ENCODE data around the gene LCN6. TPM values are rescaled to one million over a fixed set of nuclear protein-coding genes. Genes with fewer than 3 reads are reported as not detected.

The LCN6 gene
- total and polyA plus RNA-seq, 9 of the 15 experiments (the other 6 are each of a cell fraction or from before 2014, with no cell fraction given), result 0.10 to 0.45 (median 0.37) TPM; not detected in 5

GRCh38 chr9:136762915-136763648, 14.8 kb upstream of the LCN6 start:
- DNase-seq (ENCODE audit: extremely low read depth in 1 of 4, low spot score in 3 of 4) (peak; percentile 91 to 97 (median 96)), FAIRE-seq (no peak), ATAC-seq (peak; percentile 84)
- H3K27me3 ChIP-seq (ENCODE audit: control insufficient read depth in 2 of 2, insufficient read depth in 2 of 2, low read length in 2 of 2), result peaks cover 0 to 4% of the 10 kb centered on the region in 2 experiments; a peak in 1 of 5 replicates
- ChIA-PET CTCF (ENCODE audit: low intra/inter-chr PET ratio) (interaction anchor here (0.7 kb wide), 1 partner anchor 21 kb away, joined by 3 read pairs; no protein-coding TSS in a partner anchor), POLR2A (interaction anchor here (0.5 to 1.5 kb wide), 3 partner anchors 15 to 70 kb away, joined by 3 to 4 read pairs (median 4); no protein-coding TSS in a partner anchor)
- H3K4me1 ChIP-seq (replicated peaks in 1 of 2; ENCODE audit: control insufficient read depth in 2 of 2, insufficient read depth in 2 of 2, low read length in 2 of 2), result peaks cover 15 to 74% of the 10 kb centered on the region in 2 experiments; a peak in 4 of 5 replicates
- H3K27ac ChIP-seq (ENCODE audit: extremely low read depth, low read depth, low read length), result no peak overlapping the region
- no peaks in the 10 kb centered on the region for H3K9me3 ChIP-seq (replicated peaks; ENCODE audit: control insufficient read depth, insufficient read depth, low read depth, low read length)
- peak overlapping the region; percentile 30 for H3K4me3 ChIP-seq
- in situ Hi-C loops (cut with MboI), result no loop called here
- no peaks in the 10 kb centered on the region for H4K20me1 ChIP-seq (replicated peaks; ENCODE audit: control insufficient read depth, insufficient read depth, low read length)
- peak overlapping the region; percentile 96 for H2AFZ ChIP-seq (ENCODE audit: low read depth, low read length)
- H3K9ac ChIP-seq (ENCODE audit: insufficient read depth in 1 of 2, low read depth in 2 of 2, low read length in 2 of 2), result peak overlapping the region in 1 of 2 experiments; percentile 88; a peak in 2 of 4 replicates
- WGBS (ENCODE audit: insufficient coverage, low coverage, missing lambda C conversion rate), result 17% methylated on average over 19 of the region's 37 CpGs
- intact Hi-C loops (cut with micrococcal nuclease), result no loop called here
- H3K36me3 ChIP-seq (ENCODE audit: control insufficient read depth, insufficient read depth, low read length), result no peaks in the 10 kb centered on the region
- H3K79me2 ChIP-seq (ENCODE audit: control insufficient read depth, insufficient read depth, low read length), result no peaks in the 10 kb centered on the region
- H3K9me1 ChIP-seq (ENCODE audit: control insufficient read depth, insufficient read depth, low read length), result no peaks in the 10 kb centered on the region
- H3K4me2 ChIP-seq (ENCODE audit: insufficient read depth, low read length), result peak overlapping the region; percentile 74
- BruUV-seq (replicated peaks), result no TSS peak
- TF ChIP-seq PHF8 (IDR thresholded peaks at IDR 0.05; ENCODE audit: borderline replicate concordance, low read length) (peak; percentile 51; the same call in 1 of the 2 replicates), LEF1 (IDR thresholded peaks at IDR 0.05) (no peak), MYC (IDR thresholded peaks at IDR 0.05; ENCODE audit: low read depth, low read length) (peak; percentile 46; the same call in 1 of the 2 replicates), MYC (CRISPR knock-in tag; IDR thresholded peaks at IDR 0.05; ENCODE audit: borderline replicate concordance, low read depth) (no peak), CTCF (IDR thresholded peaks at IDR 0.05 in 2 of 3, conservative IDR thresholded peaks at IDR 0.05 in 1 of 3; ENCODE audit: insufficient read depth in 2 of 3, low read depth in 1 of 3, low read length in 3 of 3) (peak; percentile 11 to 39 (median 32); a peak in 4 of 6 replicates), ZBTB7A (IDR thresholded peaks at IDR 0.05; ENCODE audit: borderline replicate concordance, control insufficient read depth, low read depth, low read length) (0 out of 2 replicates have a peak, but pooled peaks have one; percentile 26), TBP (optimal IDR thresholded peaks at IDR 0.05; ENCODE audit: low read depth, low read length) (peak; percentile 32), ZNF124 (CRISPR knock-in tag; IDR thresholded peaks at IDR 0.05) (no peak), HOXB6 (CRISPR knock-in tag; IDR thresholded peaks at IDR 0.05; ENCODE audit: borderline replicate concordance) (no peak), KDM5B (IDR thresholded peaks at IDR 0.05; ENCODE audit: insufficient replicate concordance, low read depth, low read length) (peak; percentile 71), RFX1 (IDR thresholded peaks at IDR 0.05) (no peak), SUPT5H (IDR thresholded peaks at IDR 0.05) (peak; percentile 59; the same call in 1 of the 2 replicates), ZNF384 (IDR thresholded peaks at IDR 0.05; ENCODE audit: low read depth, low read length) (peak; percentile 81), ZNF174 (CRISPR knock-in tag; IDR thresholded peaks at IDR 0.05) (no peak), POLR2G (IDR thresholded peaks at IDR 0.05; ENCODE audit: low read depth, low read length) (peak; percentile 83)
- TF ChIP-seq, protein P1, sequence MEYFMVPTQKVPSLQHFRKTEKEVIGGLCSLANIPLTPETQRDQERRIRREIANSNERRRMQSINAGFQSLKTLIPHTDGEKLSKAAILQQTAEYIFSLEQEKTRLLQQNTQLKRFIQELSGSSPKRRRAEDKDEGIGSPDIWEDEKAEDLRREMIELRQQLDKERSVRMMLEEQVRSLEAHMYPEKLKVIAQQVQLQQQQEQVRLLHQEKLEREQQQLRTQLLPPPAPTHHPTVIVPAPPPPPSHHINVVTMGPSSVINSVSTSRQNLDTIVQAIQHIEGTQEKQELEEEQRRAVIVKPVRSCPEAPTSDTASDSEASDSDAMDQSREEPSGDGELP (CRISPR knock-in tag; IDR thresholded peaks at IDR 0.05; ENCODE audit: borderline replicate concordance), result 0 out of 2 replicates have a peak, but pooled peaks have one; percentile 42
- TF ChIP-seq, protein P2, sequence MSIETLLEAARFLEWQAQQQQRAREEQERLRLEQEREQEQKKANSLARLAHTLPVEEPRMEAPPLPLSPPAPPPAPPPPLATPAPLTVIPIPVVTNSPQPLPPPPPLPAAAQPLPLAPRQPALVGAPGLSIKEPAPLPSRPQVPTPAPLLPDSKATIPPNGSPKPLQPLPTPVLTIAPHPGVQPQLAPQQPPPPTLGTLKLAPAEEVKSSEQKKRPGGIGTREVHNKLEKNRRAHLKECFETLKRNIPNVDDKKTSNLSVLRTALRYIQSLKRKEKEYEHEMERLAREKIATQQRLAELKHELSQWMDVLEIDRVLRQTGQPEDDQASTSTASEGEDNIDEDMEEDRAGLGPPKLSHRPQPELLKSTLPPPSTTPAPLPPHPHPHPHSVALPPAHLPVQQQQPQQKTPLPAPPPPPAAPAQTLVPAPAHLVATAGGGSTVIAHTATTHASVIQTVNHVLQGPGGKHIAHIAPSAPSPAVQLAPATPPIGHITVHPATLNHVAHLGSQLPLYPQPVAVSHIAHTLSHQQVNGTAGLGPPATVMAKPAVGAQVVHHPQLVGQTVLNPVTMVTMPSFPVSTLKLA (conservative IDR thresholded peaks at IDR 0.05), result 0 out of 4 replicates have a peak, but pooled peaks of 1 of the 2 experiments have one; percentile 37

Measured in K562 (cell line).